GM10248 (cell line): ENCODE measurements around the gene CXCL8.

ENCODE experiments used
- CTCF ChIA-PET: fragments of 300-600 bp; sonication (Branson Sonifier 250); formaldehyde crosslinking; extraction: SDS; loops from one replicate; lab custom pipeline; 2021; ENCODE audit warnings: antibody characterized with exemption; lab: Yijun Ruan, JAX
- POLR2A ChIA-PET: fragments of 350-650 bp; sonication (Branson Sonifier 250); formaldehyde crosslinking; extraction: SDS; loops from one replicate; lab custom pipeline; 2020; ENCODE audit warnings: antibody characterized with exemption; lab: Yijun Ruan, JAX
- DNase-seq: peaks from one replicate; pipeline ENCODE4 v3.0.0; 2012; ENCODE audit errors: extremely low spot score
- CTCF ChIP-seq: IDR thresholded peaks from 2 replicates; pipeline ENCODE4 v1.5.1; 2012; ENCODE audit warnings: mild to moderate bottlenecking, low read depth; ENCODE audit errors: extremely low read depth, missing control alignments, control extremely low read depth

CXCL8 gene

GRCh38 chr4:73729534-73730165 lies 10.7 kb upstream of the CXCL8 start:
- peak; percentile 27 for DNase-seq
- TF ChIP-seq CTCF: peak; percentile 71
- ChIA-PET POLR2A (no interaction called here), CTCF (interaction anchor here (0.7 to 3.2 kb wide), 11 partner anchors 8 to 405 kb away, joined by 3 to 21 read pairs (median 4); partner anchors contain the start of gene CXCL3)

- no peak for DNase-seq
- TF ChIP-seq CTCF: no peak
- CTCF ChIA-PET: interaction anchor here (1.0 to 3.2 kb wide), 10 partner anchors 10 to 404 kb away, joined by 3 to 21 read pairs (median 4); partner anchors contain the start of genes CXCL3 and CXCL8
- POLR2A ChIA-PET: no interaction called here
These were observed 10.1 kb upstream of the CXCL8 start for GRCh38 chr4:73730292-73730691.

GRCh38 chr4:73730867-73731266 lies 9.5 kb upstream of the CXCL8 start:
- ChIA-PET CTCF (interaction anchor here (1.0 to 3.2 kb wide), 7 partner anchors 9 to 403 kb away, joined by 3 to 21 read pairs (median 4); partner anchors contain the start of genes CXCL3 and CXCL8), POLR2A (no interaction called here)
- no peak for TF ChIP-seq CTCF
- no peak for DNase-seq

GRCh38 chr4:73731968-73732610 lies 8.3 kb upstream of the CXCL8 start:
- TF ChIP-seq CTCF: no peak
- CTCF ChIA-PET: interaction anchor here (1.7 to 3.2 kb wide), 3 partner anchors 11 to 402 kb away, joined by 3 to 21 read pairs (median 19); no protein-coding TSS in a partner anchor
- DNase-seq: no peak
- POLR2A ChIA-PET: no interaction called here

GRCh38 chr4:73732759-73733431 lies 7.5 kb upstream of the CXCL8 start:
- no peak for TF ChIP-seq CTCF
- ChIA-PET POLR2A (no interaction called here), CTCF (interaction anchor here (1.9 kb wide), 1 partner anchor 11 kb away, joined by 5 read pairs; no protein-coding TSS in a partner anchor)
- DNase-seq: no peak

- CTCF ChIA-PET: interaction anchor here (1.9 to 2.6 kb wide), 2 partner anchors 10 to 13 kb away, joined by 5 to 6 read pairs; no protein-coding TSS in a partner anchor
- POLR2A ChIA-PET: no interaction called here
- TF ChIP-seq CTCF: no peak
- DNase-seq: no peak
These were observed 5.8 kb upstream of the CXCL8 start for GRCh38 chr4:73734530-73735001.
